ENCODE data around the gene PDCL3.

GRCh38 chr2:100546469-100546868 is 16.3 kb upstream of the PDCL3 start:
- TF ChIP-seq, protein P1, sequence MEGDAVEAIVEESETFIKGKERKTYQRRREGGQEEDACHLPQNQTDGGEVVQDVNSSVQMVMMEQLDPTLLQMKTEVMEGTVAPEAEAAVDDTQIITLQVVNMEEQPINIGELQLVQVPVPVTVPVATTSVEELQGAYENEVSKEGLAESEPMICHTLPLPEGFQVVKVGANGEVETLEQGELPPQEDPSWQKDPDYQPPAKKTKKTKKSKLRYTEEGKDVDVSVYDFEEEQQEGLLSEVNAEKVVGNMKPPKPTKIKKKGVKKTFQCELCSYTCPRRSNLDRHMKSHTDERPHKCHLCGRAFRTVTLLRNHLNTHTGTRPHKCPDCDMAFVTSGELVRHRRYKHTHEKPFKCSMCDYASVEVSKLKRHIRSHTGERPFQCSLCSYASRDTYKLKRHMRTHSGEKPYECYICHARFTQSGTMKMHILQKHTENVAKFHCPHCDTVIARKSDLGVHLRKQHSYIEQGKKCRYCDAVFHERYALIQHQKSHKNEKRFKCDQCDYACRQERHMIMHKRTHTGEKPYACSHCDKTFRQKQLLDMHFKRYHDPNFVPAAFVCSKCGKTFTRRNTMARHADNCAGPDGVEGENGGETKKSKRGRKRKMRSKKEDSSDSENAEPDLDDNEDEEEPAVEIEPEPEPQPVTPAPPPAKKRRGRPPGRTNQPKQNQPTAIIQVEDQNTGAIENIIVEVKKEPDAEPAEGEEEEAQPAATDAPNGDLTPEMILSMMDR (IDR thresholded peaks at IDR 0.05) = no peak
- TF ChIP-seq EZH2phosphoT487 (IDR thresholded peaks at IDR 0.05) = no peak
